NCI-H2227 treated with DMSO at 0.1 percent for 48 hours (cell line): ENCODE results near the gene CMTM3.

Source experiments
- DNase-seq: peaks from one replicate; lab custom pipeline; 2025; lab: John Stamatoyannopoulos, UW

Gene CMTM3

GRCh38 chr16:66662445-66663194 lies 58.1 kb downstream of the CMTM3 start:
- no peak for DNase-seq
